ENCODE data around the gene SLIT3.

GRCh38 chr5:168613396-168613795 lies 687.5 kb downstream of the SLIT3 start:
- TF ChIP-seq POLR2A (IDR thresholded peaks at IDR 0.05) = no peak
- no peak for TF ChIP-seq CTCF (IDR thresholded peaks at IDR 0.05)

Measured in stomach (tissue), 4 donors.